ENCODE data around the gene LRFN2. TPM values are rescaled to one million over a fixed set of nuclear protein-coding genes. Genes with fewer than 3 reads are reported as not detected.

The LRFN2 gene
- total and polyA plus RNA-seq, 4 donors: 0.01 to 0.06 TPM; not detected in 2

GRCh38 chr6:40413239-40413638, 173.9 kb downstream of the LRFN2 start:
- Histone ChIP-seq H3K9ac (ENCODE audit: insufficient read depth in 1 of 2, low read length in 2 of 2) (no peak overlapping the region), H3K27ac (ENCODE audit: low read depth in 1 of 2, low read length in 1 of 2) (no peak overlapping the region), H3K27me3 (ENCODE audit: control insufficient read depth in 3 of 3, insufficient read depth in 3 of 3, low read length in 2 of 3) (peaks cover 0 to 6% (median 0%) of the 10 kb centered on the region in 3 donors), H3K36me3 (ENCODE audit: control insufficient read depth in 4 of 4, insufficient read depth in 4 of 4, low read length in 4 of 4) (no peaks in the 10 kb centered on the region), H3K9me3 (ENCODE audit: control insufficient read depth in 4 of 4, insufficient read depth in 3 of 4, low read length in 3 of 4) (no peaks in the 10 kb centered on the region), H3K4me1 (ENCODE audit: control insufficient read depth in 5 of 5, insufficient read depth in 5 of 5, low read length in 5 of 5) (peaks cover 0 to 6% (median 0%) of the 10 kb centered on the region in 5 donors), H3K4me3 (no peak overlapping the region)
- DNase-seq (peak in 1 of 3 donors; percentile 59), ATAC-seq (ENCODE audit: insufficient read depth, low FRiP score) (no peak)
- 61 to 65% methylated on average over 6 of the region's 6 CpGs for WGBS, 2 donors
- no peak for TF ChIP-seq CTCF (IDR thresholded peaks at IDR 0.05; ENCODE audit: control extremely low read depth, extremely low read depth)

- DNase-seq (no peak), ATAC-seq (ENCODE audit: insufficient read depth, low FRiP score) (no peak)
- Histone ChIP-seq H3K9me3 (ENCODE audit: control insufficient read depth in 4 of 4, insufficient read depth in 3 of 4, low read length in 3 of 4) (no peaks in the 10 kb centered on the region), H3K4me1 (ENCODE audit: control insufficient read depth in 5 of 5, insufficient read depth in 5 of 5, low read length in 5 of 5) (peaks cover 0 to 6% (median 0%) of the 10 kb centered on the region in 5 donors), H3K9ac (ENCODE audit: insufficient read depth in 1 of 2, low read length in 2 of 2) (no peak overlapping the region), H3K4me3 (no peak overlapping the region), H3K27ac (ENCODE audit: low read depth in 1 of 2, low read length in 1 of 2) (no peak overlapping the region), H3K27me3 (ENCODE audit: control insufficient read depth in 3 of 3, insufficient read depth in 3 of 3, low read length in 2 of 3) (peaks cover 0 to 6% (median 0%) of the 10 kb centered on the region in 3 donors), H3K36me3 (ENCODE audit: control insufficient read depth in 4 of 4, insufficient read depth in 4 of 4, low read length in 4 of 4) (no peaks in the 10 kb centered on the region)
- 71 to 74% methylated on average over 6 of the region's 6 CpGs for WGBS, 2 donors
- no peak for TF ChIP-seq CTCF (IDR thresholded peaks at IDR 0.05; ENCODE audit: control extremely low read depth, extremely low read depth)
Observed at GRCh38 chr6:40411881-40412280, 175.3 kb downstream of the LRFN2 start.

GRCh38 chr6:40410821-40411220, 176.3 kb downstream of the LRFN2 start:
- Histone ChIP-seq H3K9me3 (ENCODE audit: control insufficient read depth in 4 of 4, insufficient read depth in 3 of 4, low read length in 3 of 4) (no peaks in the 10 kb centered on the region), H3K9ac (ENCODE audit: insufficient read depth in 1 of 2, low read length in 2 of 2) (no peak overlapping the region), H3K27ac (ENCODE audit: low read depth in 1 of 2, low read length in 1 of 2) (no peak overlapping the region), H3K27me3 (ENCODE audit: control insufficient read depth in 3 of 3, insufficient read depth in 3 of 3, low read length in 2 of 3) (peaks cover 0 to 6% (median 0%) of the 10 kb centered on the region in 3 donors), H3K4me1 (ENCODE audit: control insufficient read depth in 5 of 5, insufficient read depth in 5 of 5, low read length in 5 of 5) (peaks cover 0 to 6% (median 0%) of the 10 kb centered on the region in 5 donors), H3K36me3 (ENCODE audit: control insufficient read depth in 4 of 4, insufficient read depth in 4 of 4, low read length in 4 of 4) (no peaks in the 10 kb centered on the region), H3K4me3 (no peak overlapping the region)
- 50 to 71% methylated on average over 1 of the region's 1 CpG for WGBS, 2 donors
- peak in 1 of 3 donors; percentile 16 for DNase-seq
- TF ChIP-seq CTCF (IDR thresholded peaks at IDR 0.05; ENCODE audit: control extremely low read depth, extremely low read depth): no peak
- ATAC-seq (ENCODE audit: insufficient read depth, low FRiP score): no peak

All from lung (tissue), 12 donors.